GM18505 (cell line): ENCODE measurements around the gene TM9SF3.

ENCODE experiments used
- ATAC-seq: cut with Tn5 transposase; IDR thresholded peaks from one replicate; pipeline ENCODE4 v1.9.1; 2021; ENCODE audit not compliant: unreplicated experiment
- POLR2A ChIP-seq: IDR thresholded peaks from 4 replicates; pipeline ENCODE4 v1.6.1; 2011; ENCODE audit warnings: borderline replicate concordance; ENCODE audit not compliant: insufficient read depth, insufficient read length; ENCODE audit errors: extremely low read depth

The TM9SF3 gene

GRCh38 chr10:96529634-96530279 lies 57.1 kb downstream of the TM9SF3 start:
- ATAC-seq: no peak
- TF ChIP-seq POLR2A: no peak

GRCh38 chr10:96524741-96525140 lies 62.1 kb downstream of the TM9SF3 start:
- ATAC-seq: no peak
- no peak for TF ChIP-seq POLR2A

GRCh38 chr10:96517284-96517683 lies 69.5 kb downstream of the TM9SF3 start:
- ATAC-seq: no peak
- TF ChIP-seq POLR2A: no peak

GRCh38 chr10:96516337-96516736 lies 70.5 kb downstream of the TM9SF3 start:
- TF ChIP-seq POLR2A: no peak
- ATAC-seq: no peak

GRCh38 chr10:96513698-96514561 lies 72.9 kb downstream of the TM9SF3 start, which contains the start of gene TLL2:
TLL2 (minus strand) TSS chr10:96513926; CDS start chr10:96513685, 241 bp downstream.
- TF ChIP-seq POLR2A: no peak
- peak; percentile 72 for ATAC-seq

GRCh38 chr10:96513305-96513697 lies 73.5 kb downstream of the TM9SF3 start:
- TF ChIP-seq POLR2A: no peak
- peak; percentile 30 for ATAC-seq

GRCh38 chr10:96512524-96513304 lies 74.1 kb downstream of the TM9SF3 start:
- TF ChIP-seq POLR2A: no peak

GRCh38 chr10:96511044-96511945 lies 75.5 kb downstream of the TM9SF3 start:
- no peak for TF ChIP-seq POLR2A
- ATAC-seq: no peak

More at GRCh38 chr10:96512524-96513304, 74.1 kb downstream of the TM9SF3 start:
- no peak for ATAC-seq

GRCh38 chr10:96509017-96509641 lies 77.7 kb downstream of the TM9SF3 start:
- ATAC-seq: no peak
- no peak for TF ChIP-seq POLR2A

GRCh38 chr10:96507044-96507443 lies 79.8 kb downstream of the TM9SF3 start:
- no peak for ATAC-seq
- no peak for TF ChIP-seq POLR2A

- ATAC-seq: no peak
- TF ChIP-seq POLR2A: no peak
Observed at GRCh38 chr10:96505150-96506136, 81.4 kb downstream of the TM9SF3 start.
